B cell (primary cell): ENCODE results near the gene RLN3. TPM values are rescaled to one million over a fixed set of nuclear protein-coding genes. Genes with fewer than 3 reads are reported as not detected.

Experiments used
- ATAC-seq: fragments of 200-7000 bp; cut with Tn5 transposase; one replicate; pipeline ENCODE4 v1.10.0; 2021; ENCODE audit warnings: low read depth, mild to moderate bottlenecking, moderate number of reproducible peaks, moderate library complexity
- CTCF ChIA-PET: fragments of 350-600 bp; sonication (Branson Sonifier 250); formaldehyde crosslinking; loops from one replicate; lab custom pipeline; 2021; ENCODE audit warnings: antibody characterized with exemption, inconsistent platforms; lab: Charles Lee
- POLR2A ChIA-PET: fragments of 350-600 bp; sonication (Branson Sonifier 250); formaldehyde crosslinking; loops from one replicate; lab custom pipeline; 2021; ENCODE audit warnings: antibody characterized with exemption; lab: Charles Lee
- DNase-seq: peaks from one replicate; pipeline ENCODE4 v3.0.0; 2013
- H2AFZ ChIP-seq: 2 replicates; pipeline ENCODE4 v1.6.1; 2012; ENCODE audit warnings: mild to moderate bottlenecking, low read depth, low read length; ENCODE audit not compliant: insufficient read depth, poor library complexity, severe bottlenecking
- H3K27ac ChIP-seq, 2 donors: 1 replicate in 1 of 2; 2 replicates in 1 of 2; pipeline ENCODE4 v1.5.1; 2012 to 2013; ENCODE audit warnings: low read length in 2 of 2, mild to moderate bottlenecking in 2 of 2, moderate library complexity in 1 of 2
- H3K27me3 ChIP-seq, 4 experiments: fragments of 200-600 bp in 1 of 4; sonication (generic) in 1 of 4; replicated peaks in 1 of 4; 1 replicate in 2 of 4; 2 replicates in 2 of 4; pipeline versions ENCODE4 v1.6.1 to v1.7.0; 2013 to 2016; ENCODE audit warnings: low read length in 3 of 4, mild to moderate bottlenecking in 2 of 4, mixed read lengths in 1 of 4, moderate library complexity in 1 of 4; ENCODE audit not compliant: insufficient read depth in 4 of 4, control insufficient read depth in 3 of 4; ENCODE audit errors: control extremely low read depth in 1 of 4
- H3K36me3 ChIP-seq, 2 experiments: replicated peaks in 1 of 2; 1 replicate in 1 of 2; 2 replicates in 1 of 2; pipeline versions ENCODE4 v1.6.1 to v1.7.1; 2013; ENCODE audit warnings: low read length in 1 of 2; ENCODE audit not compliant: insufficient read depth in 2 of 2, control insufficient read depth in 1 of 2; ENCODE audit errors: control extremely low read depth in 1 of 2, extremely low read depth in 1 of 2
- H3K4me1 ChIP-seq, 2 donors: fragments of 200-600 bp in 1 of 2; sonication (generic) in 1 of 2; 1 replicate in 1 of 2; 2 replicates in 1 of 2; pipeline versions ENCODE4 v1.5.1 to v1.6.1; 2013 to 2017; ENCODE audit warnings: low read length in 2 of 2; ENCODE audit not compliant: control insufficient read depth in 2 of 2, insufficient read depth in 2 of 2
- H3K4me2 ChIP-seq: replicated peaks from 2 replicates; pipeline ENCODE3; 2012; ENCODE audit warnings: mild to moderate bottlenecking, low read depth, low read length; ENCODE audit not compliant: poor library complexity, severe bottlenecking
- H3K4me3 ChIP-seq, 5 experiments: fragments of 200-600 bp in 1 of 5; sonication (generic) in 1 of 5; 1 replicate in 3 of 5; 2 replicates in 2 of 5; pipeline versions ENCODE4 v1.5.1 to v1.7.0; 2011 to 2016; ENCODE audit warnings: low read length in 4 of 5, mild to moderate bottlenecking in 4 of 5, low read depth in 2 of 5, control low read depth in 1 of 5, moderate library complexity in 1 of 5; ENCODE audit not compliant: insufficient read depth in 1 of 5; ENCODE audit errors: control extremely low read depth in 1 of 5, extremely low read depth in 1 of 5
- H3K79me2 ChIP-seq: fragments of 200-600 bp; sonication (generic); one replicate; pipeline ENCODE4 v1.6.0; 2016; ENCODE audit warnings: low read length; ENCODE audit not compliant: control insufficient read depth, insufficient read depth
- H3K9ac ChIP-seq: fragments of 200-600 bp; sonication (generic); 2 replicates; pipeline ENCODE4 v1.6.1; 2017; ENCODE audit warnings: mild to moderate bottlenecking, low read length, moderate library complexity
- H3K9me3 ChIP-seq, 3 donors: one replicate each; pipeline versions ENCODE4 v1.6.1 to v1.7.1; 2013; ENCODE audit warnings: low read length in 2 of 3; ENCODE audit not compliant: control insufficient read depth in 2 of 3, insufficient read depth in 1 of 3; ENCODE audit errors: control extremely low read depth in 1 of 3
- H4K20me1 ChIP-seq: 2 replicates; pipeline ENCODE4 v1.6.0; 2012; ENCODE audit warnings: mild to moderate bottlenecking, low read length; ENCODE audit not compliant: insufficient read depth, control insufficient read depth, poor library complexity, severe bottlenecking
- H3K27ac Mint-ChIP-seq: one replicate; pipeline ENCODE4 v1.8.0; 2021; ENCODE audit warnings: mixed read lengths
- H3K27me3 Mint-ChIP-seq: one replicate; pipeline ENCODE4 v1.8.0; 2021; ENCODE audit warnings: mixed read lengths
- H3K4me1 Mint-ChIP-seq: one replicate; pipeline ENCODE4 v1.8.0; 2021; ENCODE audit warnings: mixed read lengths
- H3K4me3 Mint-ChIP-seq: one replicate; pipeline ENCODE4 v1.8.0; 2021; ENCODE audit warnings: mixed read lengths
- H3K9me3 Mint-ChIP-seq: one replicate; pipeline ENCODE4 v1.8.0; 2022; ENCODE audit warnings: mixed read lengths; ENCODE audit not compliant: insufficient read depth
- EZH2 ChIP-seq: IDR thresholded peaks from 2 replicates; pipeline ENCODE4 v1.6.1; 2012; ENCODE audit warnings: borderline replicate concordance, low read depth, mild to moderate bottlenecking, moderate library complexity, low read length; ENCODE audit not compliant: insufficient read depth, poor library complexity, severe bottlenecking
- WGBS: methylation state at CpG from one replicate; pipeline ENCODE4 v1.1.5; 2013; ENCODE audit warnings: missing lambda C conversion rate; ENCODE audit not compliant: insufficient coverage; 5-methylcytosine and 5-hydroxymethylcytosine counted together
- intact Hi-C: fragments of 100-400 bp; cut with micrococcal nuclease; formaldehyde crosslinking; loops from one replicate; pipeline ENCODE4 v1.10.0; 2022
- polyA plus RNA-seq: library from polyadenylated mRNA; depleted of rRNA; stranded (reverse); fragments of >200 nt; gene quantifications from 2 replicates; pipeline ENCODE4 v1.2.3, GENCODE V29; 2012
- total RNA-seq, 2 donors: library from RNA; stranded (reverse); fragments of 120-200 nt in 1 of 2; gene quantifications; 1 replicate in 1 of 2; 2 replicates in 1 of 2; pipeline versions ENCODE4 v1.2.3 to v1.2.4, GENCODE V29; 2013 to 2022
- TF ChIP-seq, protein P1 (sequence below): fragments of 200-600 bp; IDR thresholded peaks from one replicate; pipeline ENCODE4 v1.8.0; 2022; ENCODE audit warnings: antibody characterized with exemption, mild to moderate bottlenecking

The RLN3 gene
- total and polyA plus RNA-seq, 2 donors (not counting 1 experiment from before 2014, with no cell fraction given): 0.42 TPM; not detected in 1

DNA sequence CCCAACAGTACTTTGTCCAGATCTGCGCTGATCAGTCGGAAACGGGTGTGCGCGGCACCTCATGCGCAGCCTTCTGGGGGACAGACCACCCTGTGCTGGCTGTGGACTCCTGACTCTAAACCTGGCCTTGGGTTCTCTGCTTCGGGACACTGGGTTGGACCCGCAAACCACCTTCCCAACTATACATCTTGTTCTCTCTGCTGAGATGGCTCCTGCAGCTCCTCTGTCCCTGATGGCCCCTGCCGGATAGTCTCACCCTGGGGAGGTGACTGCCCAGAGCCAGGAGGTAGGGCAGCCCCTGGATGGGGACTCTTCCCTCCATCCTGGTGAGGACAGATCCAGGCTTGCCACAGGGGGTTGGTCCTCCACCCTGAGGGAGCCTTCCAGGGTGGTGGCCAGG, 45.2 kb upstream of the RLN3 start:
- intact Hi-C loops: no loop called here
- H3K79me2 ChIP-seq: peaks cover 6% of the 10 kb centered on the region
- POLR2A ChIA-PET: interaction anchor here (1.0 kb wide), 1 partner anchor 44 kb away, joined by 3 read pairs; no protein-coding TSS in a partner anchor
- no peak overlapping the region for H2AFZ ChIP-seq
- WGBS: over 99% methylated on average over 9 of the region's 9 CpGs
- Mint-ChIP-seq H3K4me3 (no peak overlapping the region), H3K4me1 (peaks cover 75% of the 10 kb centered on the region), H3K27me3 (no peaks in the 10 kb centered on the region), H3K9me3 (no peaks in the 10 kb centered on the region), H3K27ac (peak overlapping the region; percentile 84)
- H3K27me3 ChIP-seq: peaks cover 0 to 7% (median 0%) of the 10 kb centered on the region in 4 experiments
- CTCF ChIA-PET: no interaction called here
- DNase-seq: no peak
- peak overlapping the region in 1 of 2 donors; percentile 51 for H3K27ac ChIP-seq
- ATAC-seq: no peak
- no peak overlapping the region for H3K9ac ChIP-seq
- peaks cover 0 to 3% of the 10 kb centered on the region in 2 experiments for H3K36me3 ChIP-seq
- H3K9me3 ChIP-seq: no peaks in the 10 kb centered on the region
- H4K20me1 ChIP-seq: no peaks in the 10 kb centered on the region
- TF ChIP-seq, protein P1, sequence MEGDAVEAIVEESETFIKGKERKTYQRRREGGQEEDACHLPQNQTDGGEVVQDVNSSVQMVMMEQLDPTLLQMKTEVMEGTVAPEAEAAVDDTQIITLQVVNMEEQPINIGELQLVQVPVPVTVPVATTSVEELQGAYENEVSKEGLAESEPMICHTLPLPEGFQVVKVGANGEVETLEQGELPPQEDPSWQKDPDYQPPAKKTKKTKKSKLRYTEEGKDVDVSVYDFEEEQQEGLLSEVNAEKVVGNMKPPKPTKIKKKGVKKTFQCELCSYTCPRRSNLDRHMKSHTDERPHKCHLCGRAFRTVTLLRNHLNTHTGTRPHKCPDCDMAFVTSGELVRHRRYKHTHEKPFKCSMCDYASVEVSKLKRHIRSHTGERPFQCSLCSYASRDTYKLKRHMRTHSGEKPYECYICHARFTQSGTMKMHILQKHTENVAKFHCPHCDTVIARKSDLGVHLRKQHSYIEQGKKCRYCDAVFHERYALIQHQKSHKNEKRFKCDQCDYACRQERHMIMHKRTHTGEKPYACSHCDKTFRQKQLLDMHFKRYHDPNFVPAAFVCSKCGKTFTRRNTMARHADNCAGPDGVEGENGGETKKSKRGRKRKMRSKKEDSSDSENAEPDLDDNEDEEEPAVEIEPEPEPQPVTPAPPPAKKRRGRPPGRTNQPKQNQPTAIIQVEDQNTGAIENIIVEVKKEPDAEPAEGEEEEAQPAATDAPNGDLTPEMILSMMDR: no peak
- TF ChIP-seq EZH2: no peak
- peaks cover 66 to 93% of the 10 kb centered on the region in 2 donors for H3K4me1 ChIP-seq
- H3K4me3 ChIP-seq: no peak overlapping the region
- peak overlapping the region; percentile 46 for H3K4me2 ChIP-seq

DNA sequence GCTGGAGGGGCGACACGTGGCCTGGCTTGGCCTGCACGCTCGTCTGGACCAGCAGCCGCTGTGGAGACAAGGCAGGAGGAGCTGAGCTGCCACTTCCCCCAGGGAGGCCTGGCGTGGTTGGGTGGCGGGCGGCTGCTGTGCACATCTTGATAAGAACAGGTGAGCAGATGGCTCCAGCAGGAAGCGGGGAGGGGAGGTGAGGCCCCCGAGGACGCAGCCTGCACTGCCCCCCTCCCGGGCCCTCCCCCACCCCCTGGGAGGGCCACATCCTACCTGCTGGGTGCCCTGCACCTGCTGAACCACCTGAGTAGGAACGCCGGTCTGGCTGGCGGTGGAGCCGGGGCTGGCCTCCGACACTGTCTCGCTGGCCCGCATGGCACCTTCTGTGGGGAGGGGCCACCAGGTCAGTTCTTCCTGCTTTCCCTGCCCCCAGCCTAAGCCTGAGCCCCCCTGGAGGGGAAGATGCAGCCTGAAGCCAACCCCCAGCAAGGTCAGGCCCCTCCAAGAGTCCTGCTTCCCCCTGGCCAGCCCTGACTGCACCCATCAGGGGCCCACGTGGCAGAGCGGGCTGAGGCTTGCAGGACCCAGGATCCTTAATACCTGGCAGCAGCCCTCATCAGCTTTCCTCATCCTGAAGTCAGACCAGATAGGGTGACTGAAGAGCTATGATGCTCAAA, 44.6 kb upstream of the RLN3 start:
- Histone ChIP-seq H4K20me1 (no peaks in the 10 kb centered on the region), H2AFZ (no peak overlapping the region), H3K27ac (peak overlapping the region in 1 of 2 donors; percentile 51), H3K9ac (no peak overlapping the region), H3K36me3 (peaks cover 0 to 3% of the 10 kb centered on the region in 2 experiments), H3K9me3 (no peaks in the 10 kb centered on the region), H3K4me1 (peaks cover 71 to 95% of the 10 kb centered on the region in 2 donors), H3K4me3 (no peak overlapping the region), H3K27me3 (peaks cover 0 to 7% (median 0%) of the 10 kb centered on the region in 4 experiments), H3K79me2 (peaks cover 12% of the 10 kb centered on the region), H3K4me2 (peak overlapping the region; percentile 46)
- Mint-ChIP-seq H3K27me3 (no peaks in the 10 kb centered on the region), H3K4me1 (peaks cover 73% of the 10 kb centered on the region), H3K27ac (peak overlapping the region; percentile 84), H3K9me3 (no peaks in the 10 kb centered on the region), H3K4me3 (no peak overlapping the region)
- DNase-seq (peak; percentile 56), ATAC-seq (no peak)
- WGBS: 48% methylated on average over 17 of the region's 21 CpGs
- intact Hi-C loops: no loop called here
- ChIA-PET CTCF (interaction anchor here (2.6 kb wide), 1 partner anchor 76 kb away, joined by 8 read pairs; no protein-coding TSS in a partner anchor), POLR2A (interaction anchor here (0.6 to 1.0 kb wide), 3 partner anchors 43 to 1311 kb away, joined by 3 to 5 read pairs (median 4); partner anchors contain the start of gene IL27RA)
- TF ChIP-seq, protein P1: no peak
- TF ChIP-seq EZH2: no peak
